NOMO-1 (cell line): ENCODE data around the gene ASMT.
"Not testable (repeated sequence)": the region's sequence is repeated elsewhere in the genome, so short reads cannot be mapped to it uniquely, and the experiment has no call there.

Experiments
- DNase-seq, 2 experiments: peaks; one replicate each; lab custom pipeline; 2025; ENCODE audit not compliant: unreplicated experiment in 2 of 2; lab: John Stamatoyannopoulos, UW

ASMT gene

GRCh38 chrX:1614927-1615326 is at the start of gene ASMT:
Gene ASMT (plus strand): TSS chrX:1615059. CDS start chrX:1615200, 141 bp downstream.
- DNase-seq: no peak

GRCh38 chrX:1574181-1574580 is 40.7 kb upstream of the ASMT start:
- DNase-seq: not testable (repeated sequence)

GRCh38 chrX:1576201-1576992 is 38.5 kb upstream of the ASMT start:
- DNase-seq: no peak

GRCh38 chrX:1577845-1578244 is 37.0 kb upstream of the ASMT start:
- no peak for DNase-seq

GRCh38 chrX:1578511-1579173 is 36.2 kb upstream of the ASMT start:
- no peak for DNase-seq

- peak; percentile 83 to 85 for DNase-seq
These were observed 33.7 kb upstream of the ASMT start for GRCh38 chrX:1581132-1581531.

- DNase-seq: peak; percentile 69 to 84
These were observed 32.0 kb upstream of the ASMT start for GRCh38 chrX:1582686-1583437.

GRCh38 chrX:1584237-1585011 is 30.4 kb upstream of the ASMT start:
- no peak for DNase-seq

- no peak for DNase-seq
These were observed 27.7 kb upstream of the ASMT start for GRCh38 chrX:1587161-1587560.

- DNase-seq: no peak
These were observed 25.3 kb upstream of the ASMT start for GRCh38 chrX:1589356-1590130.

GRCh38 chrX:1591102-1591862 is 23.6 kb upstream of the ASMT start, which contains the start of gene AKAP17A:
Gene AKAP17A (plus strand): TSS chrX:1591604. CDS start chrX:1593463, 1,859 bp downstream.
- DNase-seq: peak; percentile 89 to 95

- no peak for DNase-seq
These were observed 22.9 kb upstream of the ASMT start for GRCh38 chrX:1591863-1592469.

- peak; percentile 48 to 60 for DNase-seq
These were observed 22.3 kb upstream of the ASMT start for GRCh38 chrX:1592470-1593142.

- no peak for DNase-seq
These were observed 21.3 kb upstream of the ASMT start for GRCh38 chrX:1593286-1594271.

- no peak for DNase-seq
These were observed 19.2 kb upstream of the ASMT start for GRCh38 chrX:1595711-1596060.

GRCh38 chrX:1596676-1597344 is 18.0 kb upstream of the ASMT start:
- no peak for DNase-seq
